NT2/D1 (cell line): ENCODE results near the gene ZFYVE27.

ENCODE experiments used
- DNase-seq: peaks from one replicate; pipeline ENCODE4 v3.0.0-alpha.2; 2011; ENCODE audit warnings: low read depth, low spot score
- H3K27me3 ChIP-seq: 2 replicates; pipeline ENCODE4 v1.6.0; 2011; ENCODE audit warnings: mild to moderate bottlenecking; ENCODE audit not compliant: insufficient read length, insufficient read depth
- H3K36me3 ChIP-seq: 2 replicates; pipeline ENCODE4 v1.6.1; 2011; ENCODE audit warnings: mild to moderate bottlenecking, low read length, mixed read lengths; ENCODE audit not compliant: insufficient read depth, insufficient read length
- H3K4me1 ChIP-seq: 2 replicates; pipeline ENCODE4 v1.5.1; 2011; ENCODE audit not compliant: insufficient read depth, insufficient read length
- H3K4me3 ChIP-seq: 2 replicates; pipeline ENCODE4 v1.5.1; 2011; ENCODE audit warnings: low read depth; ENCODE audit not compliant: insufficient read length
- H3K9ac ChIP-seq: 2 replicates; pipeline ENCODE4 v1.6.0; 2011; ENCODE audit warnings: low read depth; ENCODE audit not compliant: insufficient read length
- H3K9me3 ChIP-seq: 2 replicates; pipeline ENCODE4 v1.5.1; 2011; ENCODE audit warnings: mild to moderate bottlenecking, low read length; ENCODE audit not compliant: insufficient read depth
- SUZ12 ChIP-seq: IDR thresholded peaks from 2 replicates; pipeline ENCODE4 v1.6.1; 2011; ENCODE audit not compliant: insufficient read length, insufficient read depth; ENCODE audit errors: extremely low read depth
- YY1 ChIP-seq: IDR thresholded peaks from 2 replicates; pipeline ENCODE4 v1.6.1; 2011; ENCODE audit not compliant: insufficient read length, insufficient read depth
- ZNF274 ChIP-seq: IDR thresholded peaks from 2 replicates; pipeline ENCODE4 v1.6.1; 2011; ENCODE audit warnings: mild to moderate bottlenecking, low read depth, low read length

ZFYVE27 gene

DNA sequence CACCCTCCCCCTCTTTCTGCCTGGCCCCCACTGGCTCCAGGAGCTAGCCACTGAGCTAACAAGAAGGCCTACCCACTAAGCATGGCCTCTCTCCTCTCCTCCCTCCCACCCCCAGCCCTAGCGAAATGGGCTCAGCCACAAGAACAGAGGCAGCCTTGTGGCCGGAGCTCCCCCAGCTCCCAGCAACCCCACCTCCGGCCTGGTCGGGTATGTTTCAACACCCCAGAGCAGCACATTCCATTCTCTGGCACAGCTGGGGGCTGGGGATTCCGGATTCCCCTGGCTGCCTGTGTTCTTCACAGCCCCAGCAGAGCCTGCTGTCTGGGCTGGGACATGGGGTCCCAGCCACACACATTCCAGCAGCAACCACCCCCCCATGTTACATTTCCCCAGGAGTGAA is 25.9 kb downstream of the ZFYVE27 start:
- TF ChIP-seq YY1 (no peak), ZNF274 (no peak), SUZ12 (no peak)

DNA sequence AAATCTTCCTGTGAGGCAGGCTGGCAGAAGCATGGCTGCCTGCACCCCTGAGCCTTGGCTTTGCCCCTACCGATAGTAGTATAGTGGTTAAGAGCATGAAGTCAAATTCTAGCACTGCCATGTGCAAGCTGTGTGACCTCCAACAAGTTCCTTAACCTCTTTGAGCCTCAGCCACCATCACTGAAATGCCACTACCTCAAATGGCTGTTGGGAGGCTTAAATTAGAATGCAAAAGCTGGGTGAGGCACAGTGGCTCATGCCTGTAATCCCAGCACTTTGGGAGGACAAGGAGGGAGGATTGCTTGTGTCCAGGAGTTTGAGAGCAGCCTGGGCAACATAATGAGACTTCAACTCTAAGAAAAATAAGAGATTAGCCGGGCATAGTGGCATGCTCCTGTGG is 26.5 kb downstream of the ZFYVE27 start:
- Histone ChIP-seq H3K4me1 (peaks cover 10% of the 10 kb centered on the region), H3K9ac (no peak overlapping the region), H3K4me3 (no peak overlapping the region), H3K27me3 (no peaks in the 10 kb centered on the region), H3K36me3 (peaks cover 34% of the 10 kb centered on the region), H3K9me3 (no peaks in the 10 kb centered on the region)
- no peak for DNase-seq
- TF ChIP-seq SUZ12: no peak
- no peak for TF ChIP-seq ZNF274
- TF ChIP-seq YY1: no peak

More for the DNA sequence above, 25.9 kb downstream of the ZFYVE27 start:
- Histone ChIP-seq H3K27me3 (no peaks in the 10 kb centered on the region), H3K4me1 (peaks cover 10% of the 10 kb centered on the region), H3K36me3 (peaks cover 34% of the 10 kb centered on the region), H3K9me3 (no peaks in the 10 kb centered on the region), H3K9ac (no peak overlapping the region), H3K4me3 (no peak overlapping the region)
- DNase-seq: no peak

DNA sequence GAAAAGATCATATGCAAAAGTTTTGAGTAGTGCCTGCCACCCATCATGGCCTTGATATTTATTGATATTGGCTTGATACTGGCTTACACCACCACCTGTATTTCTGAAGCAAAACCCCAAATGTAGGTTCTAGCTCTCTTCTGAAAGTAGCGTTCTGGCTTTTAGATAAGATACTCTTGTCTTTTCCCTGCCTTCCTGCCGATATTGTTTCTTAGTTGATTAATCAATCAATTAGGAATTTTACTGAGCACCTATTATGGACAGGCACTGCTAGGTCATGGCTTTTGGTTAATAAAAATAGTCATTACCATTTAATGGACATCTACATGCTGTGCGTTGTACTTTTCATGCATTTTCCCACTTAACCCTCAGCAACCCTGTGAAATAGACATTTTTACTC is 27.0 kb downstream of the ZFYVE27 start:
- H3K9me3 ChIP-seq: no peaks in the 10 kb centered on the region
- no peak overlapping the region for H3K9ac ChIP-seq
- H3K36me3 ChIP-seq: peaks cover 34% of the 10 kb centered on the region
- no peak overlapping the region for H3K4me3 ChIP-seq
- H3K4me1 ChIP-seq: peaks cover 10% of the 10 kb centered on the region
- H3K27me3 ChIP-seq: peaks cover 4% of the 10 kb centered on the region
- DNase-seq: no peak
- TF ChIP-seq SUZ12: no peak
- no peak for TF ChIP-seq ZNF274

DNA sequence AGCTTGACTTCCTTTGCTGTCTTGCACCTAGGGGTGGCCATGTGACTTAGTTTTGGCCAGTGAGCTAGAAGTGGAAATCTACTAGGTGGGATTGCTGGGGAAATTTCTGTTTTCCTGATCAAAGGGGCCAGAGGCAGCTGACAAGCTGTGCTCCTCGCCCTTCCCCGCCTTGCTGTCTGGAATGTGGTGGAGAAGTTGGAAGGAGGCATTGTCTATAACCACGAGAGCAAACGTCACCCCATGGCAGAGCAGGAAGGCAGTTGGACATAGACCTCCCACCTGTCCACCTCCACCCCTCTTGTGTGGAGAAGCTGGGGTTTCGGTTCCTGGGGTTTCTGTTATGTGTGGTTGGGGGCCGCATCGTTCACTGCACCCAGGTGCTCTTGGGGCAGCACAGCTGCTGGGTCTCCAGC is 27.6 kb downstream of the ZFYVE27 start:
- no peak for DNase-seq
- no peak for TF ChIP-seq YY1
- Histone ChIP-seq H3K4me1 (peaks cover 9% of the 10 kb centered on the region), H3K27me3 (peaks cover 9% of the 10 kb centered on the region), H3K9me3 (no peaks in the 10 kb centered on the region), H3K9ac (no peak overlapping the region), H3K36me3 (peaks cover 30% of the 10 kb centered on the region), H3K4me3 (no peak overlapping the region)

DNA sequence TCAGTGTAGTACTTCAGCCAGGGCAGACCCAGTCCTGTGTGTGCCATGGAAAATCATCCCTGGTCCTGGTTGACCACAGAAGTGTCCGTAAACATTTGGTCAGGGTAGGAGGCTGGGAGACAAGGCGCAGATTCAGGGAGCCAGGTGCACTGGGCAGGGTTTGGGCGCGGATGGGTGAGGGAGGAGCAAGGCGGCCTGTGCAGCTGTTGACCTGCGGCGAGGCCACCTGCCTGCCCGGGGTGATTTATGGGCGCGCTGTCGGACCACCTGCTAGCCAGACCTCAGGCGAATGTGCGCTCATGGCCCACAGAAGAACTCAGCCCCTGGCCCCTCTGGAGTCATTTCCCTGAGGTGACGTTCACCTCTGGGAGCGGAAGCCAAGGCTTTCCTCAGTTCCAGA is 28.3 kb downstream of the ZFYVE27 start:
- Histone ChIP-seq H3K9ac (no peak overlapping the region), H3K4me1 (peaks cover 9% of the 10 kb centered on the region), H3K9me3 (no peaks in the 10 kb centered on the region), H3K27me3 (peaks cover 16% of the 10 kb centered on the region), H3K4me3 (no peak overlapping the region), H3K36me3 (peaks cover 24% of the 10 kb centered on the region)
- TF ChIP-seq ZNF274: no peak
- TF ChIP-seq YY1: no peak
- no peak for TF ChIP-seq SUZ12
- no peak for DNase-seq

DNA sequence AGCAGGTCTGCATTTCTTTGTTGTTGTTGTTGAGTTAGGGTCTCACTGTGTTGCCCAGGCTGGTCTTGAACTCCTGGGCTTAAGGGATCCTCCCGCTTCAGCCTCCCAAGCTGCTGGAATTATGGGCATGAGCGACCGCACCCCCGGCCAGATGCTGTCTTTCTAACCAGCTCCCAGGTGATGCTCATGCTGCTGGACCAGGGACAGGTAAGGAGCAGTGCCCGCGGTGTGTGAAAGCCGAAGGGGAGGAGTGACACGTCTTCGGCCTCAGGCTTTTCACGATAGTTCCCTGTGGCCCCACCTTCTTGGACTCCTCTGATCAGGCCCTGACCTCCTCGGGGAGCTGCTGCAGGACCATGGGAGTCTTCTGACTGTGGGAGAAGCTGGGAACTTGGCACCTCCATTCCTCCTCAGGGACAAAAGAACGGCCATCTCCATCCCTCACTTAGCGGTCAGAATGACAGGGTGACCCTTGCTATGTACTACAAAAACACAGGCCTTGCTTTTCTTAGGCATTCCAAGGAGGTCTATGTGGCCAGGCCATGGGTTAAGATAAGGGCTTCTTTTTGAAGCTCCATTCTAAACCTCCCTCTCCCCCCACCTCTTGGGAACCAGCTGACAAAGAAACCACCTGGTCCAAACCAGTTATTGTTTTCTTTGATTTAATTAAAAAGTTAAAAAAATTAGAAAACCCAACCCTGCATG is 29.3 kb downstream of the ZFYVE27 start:
- Histone ChIP-seq H3K9me3 (no peaks in the 10 kb centered on the region), H3K4me1 (peaks cover 7% of the 10 kb centered on the region), H3K27me3 (peaks cover 27% of the 10 kb centered on the region), H3K9ac (no peak overlapping the region), H3K36me3 (peaks cover 17% of the 10 kb centered on the region), H3K4me3 (no peak overlapping the region)
- TF ChIP-seq SUZ12 (no peak), ZNF274 (no peak), YY1 (no peak)
- DNase-seq: no peak

DNA sequence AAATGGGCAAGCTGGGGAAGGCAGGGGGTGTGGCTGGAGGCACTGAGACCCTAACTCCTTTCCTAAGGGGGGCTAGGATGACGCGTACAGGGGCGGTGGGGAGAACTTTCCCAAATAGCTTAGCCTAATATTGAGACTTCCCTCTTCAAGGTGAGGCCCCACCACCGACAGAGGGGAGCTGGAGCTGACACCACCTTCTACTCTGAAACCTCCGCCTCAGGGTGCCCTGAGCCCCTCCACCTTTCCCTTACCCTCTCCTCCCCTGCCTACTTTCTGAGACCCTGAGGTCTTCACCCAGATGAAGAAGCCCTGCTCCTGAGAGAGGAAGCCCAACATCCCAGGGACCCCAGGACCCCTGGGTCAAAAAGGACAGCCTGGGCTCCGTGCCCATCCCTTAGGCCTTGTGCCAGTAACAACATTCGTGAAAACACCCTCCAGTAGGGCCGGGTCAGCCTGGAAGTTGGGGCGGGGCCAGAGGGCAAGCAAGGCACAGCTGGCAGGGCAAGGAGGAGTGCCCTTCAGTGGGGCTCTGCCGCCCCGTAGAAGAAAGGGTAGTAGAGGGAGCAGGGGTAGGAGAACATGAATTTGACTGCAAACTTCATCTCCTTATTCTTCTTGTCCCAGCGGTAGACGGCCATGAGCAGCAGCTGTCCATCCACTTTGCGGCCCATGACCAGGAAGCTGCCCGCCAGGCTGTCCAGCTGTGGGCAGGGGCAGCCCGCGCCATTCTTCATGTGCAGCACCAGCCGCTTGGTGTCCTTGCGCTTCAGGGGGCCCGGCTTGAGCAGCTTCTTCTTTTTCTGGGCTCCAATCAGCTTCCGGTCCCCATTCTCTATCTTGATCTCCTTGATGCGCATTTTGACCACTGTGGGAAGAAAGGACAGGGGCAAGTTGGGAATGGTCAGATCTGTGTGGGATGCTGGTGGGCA is 30.3 kb downstream of the ZFYVE27 start:
- peaks cover 8% of the 10 kb centered on the region for H3K4me1 ChIP-seq

More for the DNA sequence above, 30.3 kb downstream of the ZFYVE27 start:
- Histone ChIP-seq H3K4me3 (no peak overlapping the region), H3K27me3 (peaks cover 37% of the 10 kb centered on the region), H3K9ac (no peak overlapping the region), H3K9me3 (no peaks in the 10 kb centered on the region), H3K36me3 (peaks cover 9% of the 10 kb centered on the region)
- TF ChIP-seq ZNF274 (no peak), SUZ12 (no peak), YY1 (no peak)
- DNase-seq: no peak
